Keratinocyte (primary cell): Measurements from ENCODE around the gene TEX261. TPM values are rescaled to one million over a fixed set of nuclear protein-coding genes. Genes with fewer than 3 reads are reported as not detected.

Source experiments
- DNase-seq: peaks from one replicate; pipeline ENCODE4 v3.0.0-alpha.2; 2011; ENCODE audit warnings: low read depth, missing footprints, low spot score
- FAIRE-seq: peaks from 2 replicates; lab custom pipeline; 2011; peaks lifted over from hg19 to GRCh38; lab: Jason Lieb, UNC
- H2AFZ ChIP-seq: 2 replicates; pipeline ENCODE4 v1.6.0; 2012; ENCODE audit warnings: low read length, control low read depth, inconsistent platforms; ENCODE audit not compliant: control insufficient read depth
- H3K27ac ChIP-seq: 2 replicates; pipeline ENCODE4 v1.5.1; 2011; ENCODE audit warnings: low read length; ENCODE audit not compliant: control insufficient read depth, insufficient read depth
- H3K27me3 ChIP-seq: 3 replicates; pipeline ENCODE4 v1.6.0; 2011; ENCODE audit warnings: low read length; ENCODE audit not compliant: control insufficient read depth, insufficient read depth; ENCODE audit errors: extremely low read depth
- H3K36me3 ChIP-seq, 2 experiments: 2 replicates in 1 of 2; 3 replicates in 1 of 2; pipeline ENCODE4 v1.5.1; 2011; ENCODE audit warnings: low read length in 2 of 2, mild to moderate bottlenecking in 1 of 2; ENCODE audit not compliant: control insufficient read depth in 2 of 2, insufficient read depth in 2 of 2; ENCODE audit errors: extremely low read depth in 1 of 2
- H3K4me1 ChIP-seq: 3 replicates; pipeline ENCODE4 v1.5.1; 2011; ENCODE audit warnings: low read length; ENCODE audit not compliant: control insufficient read depth, insufficient read depth; ENCODE audit errors: extremely low read depth
- H3K4me2 ChIP-seq: 3 replicates; pipeline ENCODE4 v1.6.0; 2011; ENCODE audit warnings: low read depth, low read length; ENCODE audit not compliant: control insufficient read depth, insufficient read depth; ENCODE audit errors: extremely low read depth
- H3K4me3 ChIP-seq, 3 experiments: fragments of 200-600 bp in 1 of 3; sonication (generic) in 1 of 3; 2 replicates in 2 of 3; 3 replicates in 1 of 3; pipeline ENCODE4 v1.5.1; 2011 to 2016; ENCODE audit warnings: low read length in 3 of 3, mild to moderate bottlenecking in 3 of 3, control low read depth in 2 of 3, inconsistent platforms in 1 of 3, low read depth in 1 of 3, mixed read lengths in 1 of 3, mixed run types in 1 of 3, moderate library complexity in 1 of 3; ENCODE audit not compliant: control insufficient read depth in 2 of 3, insufficient read depth in 2 of 3; ENCODE audit errors: extremely low read depth in 1 of 3
- H3K79me2 ChIP-seq: 2 replicates; pipeline ENCODE4 v1.6.0; 2012; ENCODE audit warnings: low read length; ENCODE audit not compliant: control insufficient read depth, insufficient read depth
- H3K9ac ChIP-seq: 3 replicates; pipeline ENCODE4 v1.6.0; 2011; ENCODE audit warnings: low read length; ENCODE audit not compliant: control insufficient read depth, insufficient read depth; ENCODE audit errors: extremely low read depth
- H3K9me1 ChIP-seq: 3 replicates; pipeline ENCODE4 v1.6.0; 2011; ENCODE audit warnings: low read length; ENCODE audit not compliant: control insufficient read depth, insufficient read depth; ENCODE audit errors: extremely low read depth
- H3K9me3 ChIP-seq: 2 replicates; pipeline ENCODE4 v1.5.1; 2012; ENCODE audit warnings: low read depth, low read length; ENCODE audit not compliant: control insufficient read depth
- H4K20me1 ChIP-seq: 3 replicates; pipeline ENCODE4 v1.6.0; 2011; ENCODE audit warnings: low read length; ENCODE audit not compliant: control insufficient read depth, insufficient read depth; ENCODE audit errors: extremely low read depth
- EZH2 ChIP-seq: IDR thresholded peaks from one replicate; pipeline ENCODE4 v1.6.1; 2012; ENCODE audit warnings: inconsistent platforms, mild to moderate bottlenecking, low read length, moderate library complexity
- dilution Hi-C: fragments of 300-500 bp; cut with MboI; formaldehyde crosslinking; loops from one replicate; pipeline ENCODE4 v1.7.0; 2020; ENCODE audit warnings: low sequenced_read_pairs; ENCODE audit not compliant: extremely low pct_ligation_motif_present
- polyA plus RNA-seq, 5 experiments: library from polyadenylated mRNA; depleted of rRNA in 3 of 5; stranded (reverse) in 3 of 5; stranded (forward) in 1 of 5; unstranded in 1 of 5; fragments of >200 nt; gene quantifications; 1 replicate in 1 of 5; 2 replicates in 3 of 5; 3 replicates in 1 of 5; pipeline versions ENCODE4 v1.2.1 to v1.2.3, GENCODE V29; 2011 to 2012; ENCODE audit warnings: missing spikeins in 2 of 5, low read depth in 1 of 5, low replicate concordance in 1 of 5
- TF ChIP-seq, protein P1 (sequence below), 3 experiments: IDR thresholded peaks in 1 of 3; conservative IDR thresholded peaks in 1 of 3; optimal IDR thresholded peaks in 1 of 3; 2 replicates in 2 of 3; 3 replicates in 1 of 3; pipeline versions ENCODE3 to v1.5.1; 2011; ENCODE audit warnings: low read length in 3 of 3, mild to moderate bottlenecking in 3 of 3, moderate library complexity in 2 of 3, control low read depth in 1 of 3, inconsistent platforms in 1 of 3; ENCODE audit not compliant: insufficient read depth in 2 of 3; ENCODE audit errors: extremely low read depth in 1 of 3

Gene TEX261
- polyA plus RNA-seq, 1 donor (not counting 4 experiments of a cell fraction or from before 2014, with no cell fraction given): 78.8 TPM

DNA sequence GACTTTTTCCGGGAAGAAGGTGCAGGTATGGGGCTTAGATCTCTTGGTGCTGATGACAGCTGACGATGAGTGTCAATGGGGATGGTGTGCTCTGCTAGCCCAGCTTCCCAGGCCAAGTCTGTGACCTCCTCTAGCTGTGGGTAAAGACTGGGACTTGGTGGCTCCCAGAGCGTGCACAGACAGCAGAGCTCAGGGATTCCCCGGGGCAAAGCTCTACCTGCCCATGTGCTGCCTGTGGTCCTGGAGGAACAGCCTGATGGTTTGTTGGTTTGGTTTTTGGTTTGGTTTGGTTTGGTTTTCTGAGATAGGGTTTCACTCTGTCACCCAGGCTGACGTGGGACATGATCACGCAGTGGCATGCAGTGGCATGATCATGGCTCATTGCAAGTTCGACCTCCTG is 39.8 kb downstream of the TEX261 start:
- dilution Hi-C loops: no loop called here
- no peaks in the 10 kb centered on the region for H3K9me3 ChIP-seq
- no peak overlapping the region for H2AFZ ChIP-seq
- H3K79me2 ChIP-seq: no peaks in the 10 kb centered on the region
- H3K4me2 ChIP-seq: no peak overlapping the region
- no peak overlapping the region for H3K9ac ChIP-seq
- no peak for FAIRE-seq
- H3K27me3 ChIP-seq: peaks cover 16% of the 10 kb centered on the region
- H3K36me3 ChIP-seq: no peaks in the 10 kb centered on the region
- no peaks in the 10 kb centered on the region for H3K9me1 ChIP-seq
- TF ChIP-seq, protein P1, sequence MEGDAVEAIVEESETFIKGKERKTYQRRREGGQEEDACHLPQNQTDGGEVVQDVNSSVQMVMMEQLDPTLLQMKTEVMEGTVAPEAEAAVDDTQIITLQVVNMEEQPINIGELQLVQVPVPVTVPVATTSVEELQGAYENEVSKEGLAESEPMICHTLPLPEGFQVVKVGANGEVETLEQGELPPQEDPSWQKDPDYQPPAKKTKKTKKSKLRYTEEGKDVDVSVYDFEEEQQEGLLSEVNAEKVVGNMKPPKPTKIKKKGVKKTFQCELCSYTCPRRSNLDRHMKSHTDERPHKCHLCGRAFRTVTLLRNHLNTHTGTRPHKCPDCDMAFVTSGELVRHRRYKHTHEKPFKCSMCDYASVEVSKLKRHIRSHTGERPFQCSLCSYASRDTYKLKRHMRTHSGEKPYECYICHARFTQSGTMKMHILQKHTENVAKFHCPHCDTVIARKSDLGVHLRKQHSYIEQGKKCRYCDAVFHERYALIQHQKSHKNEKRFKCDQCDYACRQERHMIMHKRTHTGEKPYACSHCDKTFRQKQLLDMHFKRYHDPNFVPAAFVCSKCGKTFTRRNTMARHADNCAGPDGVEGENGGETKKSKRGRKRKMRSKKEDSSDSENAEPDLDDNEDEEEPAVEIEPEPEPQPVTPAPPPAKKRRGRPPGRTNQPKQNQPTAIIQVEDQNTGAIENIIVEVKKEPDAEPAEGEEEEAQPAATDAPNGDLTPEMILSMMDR (optimal IDR thresholded peaks at IDR 0.05 in 1 of 3, IDR thresholded peaks at IDR 0.05 in 1 of 3, conservative IDR thresholded peaks at IDR 0.05 in 1 of 3; ENCODE audit: extremely low read depth in 1 of 3, insufficient read depth in 2 of 3, low read length in 3 of 3): no peak
- no peak for TF ChIP-seq EZH2
- H4K20me1 ChIP-seq: no peaks in the 10 kb centered on the region
- no peak overlapping the region for H3K27ac ChIP-seq
- DNase-seq: no peak
- H3K4me1 ChIP-seq: no peaks in the 10 kb centered on the region
- no peak overlapping the region for H3K4me3 ChIP-seq

DNA sequence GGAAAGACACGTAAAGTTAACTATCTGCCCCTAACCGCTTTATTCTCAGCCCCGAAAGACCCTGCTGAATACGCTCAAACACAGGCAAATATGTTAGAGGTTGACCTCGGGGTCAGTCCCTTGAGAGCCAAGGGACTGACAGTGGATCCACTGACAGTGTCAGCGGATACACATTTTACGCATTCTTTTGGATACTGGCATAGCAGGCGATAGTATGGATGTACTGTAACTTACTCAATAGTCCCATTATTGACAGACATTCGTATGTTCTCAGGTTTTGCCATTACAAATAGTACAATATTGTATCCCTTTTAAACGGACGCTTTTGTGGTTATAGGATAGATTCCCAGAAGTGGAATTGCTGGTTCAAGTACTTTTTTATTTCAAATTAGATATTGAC is 45.6 kb downstream of the TEX261 start:
- DNase-seq (no peak), FAIRE-seq (no peak)
- dilution Hi-C loops: no loop called here
- no peaks in the 10 kb centered on the region for H3K36me3 ChIP-seq
- TF ChIP-seq, protein P1 (optimal IDR thresholded peaks at IDR 0.05 in 1 of 3, IDR thresholded peaks at IDR 0.05 in 1 of 3, conservative IDR thresholded peaks at IDR 0.05 in 1 of 3; ENCODE audit: extremely low read depth in 1 of 3, insufficient read depth in 2 of 3, low read length in 3 of 3): no peak
- TF ChIP-seq EZH2: no peak
- H3K9me1 ChIP-seq: no peaks in the 10 kb centered on the region
- no peak overlapping the region for H2AFZ ChIP-seq
- H3K27ac ChIP-seq: no peak overlapping the region
- H3K4me1 ChIP-seq: peaks cover 15% of the 10 kb centered on the region
- H3K4me3 ChIP-seq: no peak overlapping the region
- H3K27me3 ChIP-seq: peaks cover 4% of the 10 kb centered on the region
- no peaks in the 10 kb centered on the region for H3K9me3 ChIP-seq
- no peaks in the 10 kb centered on the region for H3K79me2 ChIP-seq
- no peak overlapping the region for H3K4me2 ChIP-seq
- no peaks in the 10 kb centered on the region for H4K20me1 ChIP-seq
- H3K9ac ChIP-seq: no peak overlapping the region
